ENCODE data around the gene RPL10.

The RPL10 gene

DNA sequence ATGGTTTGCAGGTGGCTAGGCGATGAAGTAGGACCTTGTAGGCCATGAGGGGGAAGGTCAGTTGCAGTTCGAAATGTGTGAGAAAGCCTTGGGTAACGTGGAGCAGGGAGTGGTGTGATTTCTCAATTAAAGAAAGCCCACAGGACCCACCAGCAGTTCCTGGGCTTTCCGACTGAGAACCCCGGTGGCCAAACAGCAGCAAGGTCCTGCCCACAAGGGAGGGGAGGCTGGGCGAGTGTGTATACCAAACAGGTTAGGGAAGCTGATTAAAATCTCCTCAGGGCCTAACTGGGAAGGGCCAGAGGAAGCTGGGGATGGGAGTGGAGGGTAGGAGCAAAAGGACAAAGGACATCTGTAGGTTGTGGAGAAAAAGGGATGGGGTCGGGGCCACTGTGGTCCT lies 32.7 kb downstream of the RPL10 start:
- no peak for DNase-seq (ENCODE audit: low read depth)

- no peak for DNase-seq (ENCODE audit: low read depth)
Measured at GRCh38 chrX:154431341-154431740, 33.2 kb downstream of the RPL10 start.

- DNase-seq (ENCODE audit: low read depth), result no peak
Measured at GRCh38 chrX:154432210-154432609, 34.0 kb downstream of the RPL10 start.

DNA sequence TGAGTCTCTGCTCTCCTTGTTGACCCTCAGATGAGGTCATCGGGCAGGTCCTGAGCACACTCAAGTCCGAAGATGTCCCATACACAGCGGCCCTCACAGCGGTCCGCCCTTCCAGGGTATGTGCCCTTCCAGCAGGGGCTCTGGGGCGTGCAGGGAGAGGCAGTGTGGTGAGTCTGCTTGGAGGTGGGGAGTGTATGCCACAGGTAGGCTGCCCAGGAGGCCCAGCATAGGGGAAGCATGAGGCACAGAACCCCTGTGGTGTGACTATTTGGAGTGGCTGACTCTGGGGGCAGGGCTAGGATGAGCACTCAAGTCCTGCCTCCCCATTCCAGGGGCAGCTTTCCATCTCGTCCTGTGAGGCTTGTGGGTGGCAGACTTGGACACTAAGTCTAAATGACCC lies 35.4 kb downstream of the RPL10 start:
- DNase-seq (ENCODE audit: low read depth), result no peak

DNA sequence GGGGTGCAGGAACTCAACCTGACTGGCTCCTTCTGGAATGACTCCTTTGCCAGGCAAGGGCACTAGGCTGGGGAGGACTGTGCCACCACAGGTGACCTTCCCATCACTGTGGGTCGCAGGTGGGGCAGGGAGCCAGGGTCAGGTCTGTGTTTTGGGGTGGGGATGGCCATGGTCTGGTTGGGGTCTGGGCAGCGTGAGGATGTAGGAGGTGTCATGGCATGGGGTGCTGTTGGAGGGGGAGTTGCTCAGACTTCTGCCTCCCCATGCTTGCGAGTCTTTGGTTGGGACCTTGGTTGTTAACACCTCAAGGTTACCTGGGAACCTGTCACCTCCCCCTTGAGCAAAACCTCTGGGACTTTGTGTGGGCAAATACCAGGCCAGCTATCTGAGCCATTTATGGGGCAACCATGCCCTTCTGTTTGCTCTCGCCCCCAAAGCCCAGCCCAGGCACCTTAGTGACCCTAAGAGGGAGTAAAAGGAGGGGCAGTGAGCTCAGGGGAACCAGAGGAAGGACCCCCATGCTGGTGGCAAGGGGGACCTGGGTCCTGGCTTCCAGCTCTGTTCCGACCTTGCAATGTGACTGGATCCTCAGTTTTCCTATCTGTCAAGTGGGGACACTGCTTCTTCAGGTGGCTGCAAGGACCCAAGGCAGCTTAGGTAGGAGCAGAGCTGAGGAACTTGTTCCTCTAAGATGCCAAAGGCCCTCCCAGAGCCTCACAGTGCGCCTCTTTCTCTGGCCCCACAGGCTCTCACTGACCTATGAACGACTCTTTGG lies 36.4 kb downstream of the RPL10 start:
- DNase-seq (ENCODE audit: low read depth), result no peak

GRCh38 chrX:154435171-154435733 lies 37.1 kb downstream of the RPL10 start:
- no peak for DNase-seq (ENCODE audit: low read depth)

- DNase-seq (ENCODE audit: low read depth), result peak; percentile 19
Measured at GRCh38 chrX:154436374-154436982, 38.3 kb downstream of the RPL10 start.

DNA sequence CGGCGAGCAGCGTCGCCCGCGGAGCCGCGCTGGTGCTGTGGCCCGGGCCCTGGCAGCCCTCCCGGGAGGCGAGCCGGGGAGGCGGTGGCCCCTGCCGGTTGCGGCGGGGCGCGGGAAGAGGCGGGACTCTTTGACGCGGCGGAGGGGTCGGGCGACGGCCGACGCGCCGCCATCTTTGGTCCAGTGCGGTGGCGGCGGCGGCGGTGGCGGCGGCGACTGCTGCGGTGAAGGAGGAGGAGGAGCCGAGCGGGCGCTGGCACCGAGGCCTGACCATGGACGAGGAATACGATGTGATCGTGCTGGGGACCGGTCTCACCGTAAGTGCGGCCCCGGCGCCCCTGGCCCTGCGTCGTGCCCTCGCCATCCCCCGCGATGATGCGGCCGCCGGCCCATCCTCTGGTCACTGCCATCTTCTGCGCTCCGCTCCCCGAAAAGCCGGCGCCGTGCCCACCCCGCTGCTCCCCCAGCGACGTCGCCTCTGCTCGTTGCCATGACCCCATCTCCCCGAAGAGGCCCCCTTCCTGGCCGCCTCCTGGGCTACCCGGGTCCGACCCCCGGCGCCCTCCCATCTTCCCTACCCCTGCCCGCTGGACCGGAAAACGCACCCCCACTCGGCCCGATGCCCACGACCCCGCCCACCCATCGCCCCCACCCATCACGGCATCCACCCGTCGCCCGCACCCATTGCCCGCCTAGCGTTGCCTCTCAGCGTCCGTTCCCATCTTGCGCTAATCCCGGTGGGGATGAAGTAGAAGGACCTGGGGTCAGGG lies 39.0 kb downstream of the RPL10 start, which contains the start of gene GDI1:
Gene GDI1 (plus strand): TSS at position 172 of the 770 bp plus-strand sequence. CDS start 101 bp downstream, at position 273.
- DNase-seq (ENCODE audit: low read depth), result peak; percentile 47

DNA sequence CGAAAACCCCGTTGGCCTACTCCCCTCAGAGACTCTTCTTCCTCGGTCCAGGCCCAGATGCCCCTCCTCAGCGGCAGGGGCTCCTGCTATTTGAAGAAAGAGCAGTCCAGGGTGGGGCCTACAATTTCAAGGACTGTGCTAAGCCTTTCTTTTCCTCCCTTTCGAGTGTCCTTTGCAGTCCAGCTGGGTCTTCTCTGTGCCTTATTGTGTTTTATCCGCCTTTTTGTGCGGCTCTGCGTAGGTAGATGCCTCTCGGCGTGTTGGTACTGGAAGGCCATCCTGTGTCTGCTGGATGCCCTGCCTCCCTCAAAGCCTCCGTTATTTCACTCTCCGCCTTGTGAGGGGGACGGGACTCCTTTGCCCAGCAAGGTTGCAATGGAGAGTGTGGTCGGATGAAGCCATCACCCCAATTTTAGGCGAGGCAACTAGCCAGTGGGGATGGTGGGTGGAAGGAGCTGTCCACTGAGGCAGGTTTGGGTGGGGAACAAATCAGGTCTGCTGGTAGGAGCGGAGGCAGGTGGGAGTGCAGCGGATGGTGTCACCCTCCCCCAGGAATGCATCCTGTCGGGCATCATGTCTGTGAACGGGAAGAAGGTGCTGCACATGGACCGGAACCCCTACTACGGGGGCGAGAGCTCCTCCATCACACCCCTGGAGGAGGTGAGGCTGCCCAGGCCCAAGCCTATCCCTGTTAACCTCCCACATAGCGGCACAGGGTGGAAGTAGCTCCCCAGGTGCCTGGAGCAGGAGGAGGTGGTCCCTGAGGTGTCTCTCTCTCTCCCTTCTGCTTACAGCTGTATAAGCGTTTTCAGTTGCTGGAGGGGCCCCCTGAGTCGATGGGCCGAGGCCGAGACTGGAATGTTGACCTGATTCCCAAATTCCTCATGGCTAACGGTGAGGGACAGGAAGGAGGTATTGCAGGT lies 40.1 kb downstream of the RPL10 start:
- no peak for DNase-seq (ENCODE audit: low read depth)

DNA sequence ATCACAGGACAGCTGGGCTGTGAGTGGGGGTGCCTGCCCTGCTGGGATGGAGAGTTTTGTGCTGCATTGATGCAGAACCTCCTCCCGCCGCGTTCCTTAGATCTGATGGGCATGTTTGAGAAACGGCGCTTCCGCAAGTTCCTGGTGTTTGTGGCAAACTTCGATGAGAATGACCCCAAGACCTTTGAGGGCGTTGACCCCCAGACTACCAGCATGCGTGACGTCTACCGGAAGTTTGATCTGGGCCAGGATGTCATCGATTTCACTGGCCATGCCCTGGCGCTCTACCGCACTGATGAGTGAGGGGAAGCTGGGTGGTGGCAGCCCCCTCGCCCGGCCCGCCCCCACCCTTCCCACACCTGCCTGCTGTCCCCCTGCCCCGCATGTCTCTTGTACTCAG lies 41.7 kb downstream of the RPL10 start:
- no peak for DNase-seq (ENCODE audit: low read depth)

- no peak for DNase-seq (ENCODE audit: low read depth)
Measured at GRCh38 chrX:154440623-154441357, 42.6 kb downstream of the RPL10 start.

- no peak for DNase-seq (ENCODE audit: low read depth)
Measured at GRCh38 chrX:154441564-154441963, 43.4 kb downstream of the RPL10 start.

DNA sequence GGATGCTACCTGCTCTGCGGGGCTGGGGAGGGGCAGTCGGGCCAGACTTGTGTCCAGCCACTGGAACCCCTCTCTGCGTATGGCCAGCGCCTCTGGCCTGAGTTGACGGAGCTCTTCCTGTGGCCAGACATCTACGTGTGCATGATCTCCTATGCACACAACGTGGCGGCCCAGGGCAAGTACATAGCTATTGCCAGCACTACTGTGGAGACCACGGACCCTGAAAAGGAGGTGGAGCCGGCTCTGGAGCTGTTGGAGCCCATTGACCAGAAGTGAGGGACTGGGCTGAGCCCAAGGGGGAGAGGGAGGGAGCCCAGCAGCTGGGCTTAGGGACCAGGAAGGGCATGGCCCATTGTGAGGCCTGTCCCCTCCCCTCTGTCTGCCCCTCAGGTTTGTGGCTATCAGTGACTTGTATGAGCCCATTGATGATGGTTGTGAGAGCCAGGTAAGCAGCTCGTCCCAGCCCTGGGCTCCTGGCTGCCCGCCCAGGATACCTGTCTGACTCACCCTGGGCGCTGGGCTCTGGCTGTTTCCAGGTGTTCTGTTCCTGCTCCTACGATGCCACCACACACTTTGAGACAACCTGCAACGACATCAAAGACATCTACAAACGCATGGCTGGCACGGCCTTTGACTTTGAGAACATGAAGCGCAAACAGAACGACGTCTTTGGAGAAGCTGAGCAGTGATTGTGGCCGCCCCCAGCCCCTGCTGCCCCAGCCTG lies 44.0 kb downstream of the RPL10 start:
- no peak for DNase-seq (ENCODE audit: low read depth)

DNA sequence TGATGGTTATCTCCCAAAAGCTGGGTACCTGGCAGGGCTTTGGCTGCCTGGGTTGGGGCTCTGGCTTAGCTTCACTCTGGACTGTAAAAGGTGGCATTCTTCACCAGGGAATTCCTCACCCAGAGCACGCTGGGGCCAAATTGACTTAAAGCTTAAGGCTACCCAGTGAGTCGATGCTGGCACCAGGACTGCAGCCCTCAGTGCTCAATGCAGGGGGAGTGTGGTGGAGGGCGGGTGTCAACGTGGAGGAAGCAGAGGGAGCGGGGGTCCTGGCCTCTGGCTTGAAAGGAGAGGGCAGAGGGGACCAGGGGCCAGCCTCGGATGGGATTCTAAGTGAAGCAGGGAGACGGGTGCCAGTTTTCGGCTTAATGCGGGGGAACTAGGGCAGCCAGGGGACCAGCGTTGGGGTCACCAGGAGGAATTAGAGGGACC lies 45.3 kb downstream of the RPL10 start:
- DNase-seq (ENCODE audit: low read depth), result no peak

DNA sequence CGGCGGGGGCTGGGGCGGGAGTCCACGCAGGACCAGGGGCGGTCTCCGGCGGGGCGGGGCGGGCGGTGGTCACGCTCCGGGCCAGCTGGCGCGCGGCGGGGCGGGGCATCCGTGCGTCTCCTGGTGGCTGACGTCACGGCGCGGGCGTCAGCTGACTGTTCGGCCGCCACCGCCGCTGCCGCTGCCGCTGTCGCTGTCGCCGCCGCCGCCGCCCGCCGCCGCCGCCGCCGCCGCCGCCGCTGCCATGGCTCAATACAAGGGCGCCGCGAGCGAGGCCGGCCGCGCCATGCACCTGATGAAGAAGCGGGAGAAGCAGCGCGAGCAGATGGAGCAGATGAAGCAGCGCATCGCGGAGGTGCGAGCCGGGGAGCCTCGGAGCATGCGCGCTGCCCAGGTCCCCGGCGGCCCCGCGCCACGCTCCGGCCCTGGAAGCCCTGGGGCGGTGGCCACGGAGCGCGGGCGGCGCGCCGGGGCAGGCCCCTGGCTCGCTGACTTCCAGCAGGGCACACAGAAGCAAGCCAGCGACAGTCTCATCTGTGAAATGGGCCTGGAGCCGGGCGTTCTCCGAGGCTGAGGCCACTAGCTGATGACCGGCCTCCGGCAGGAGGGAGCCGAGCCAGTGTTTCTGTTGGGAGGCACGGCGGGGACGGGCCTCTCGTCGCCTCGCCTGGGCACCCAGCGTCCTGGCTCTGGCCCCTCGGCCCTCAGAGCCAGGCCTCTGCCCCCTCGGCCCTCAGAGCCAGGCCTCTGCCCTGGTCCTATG lies 46.0 kb downstream of the RPL10 start, which contains the start of gene FAM50A:
Gene FAM50A (plus strand): TSS at position 150 of the 763 bp plus-strand sequence. CDS start 95 bp downstream, at position 245.
- DNase-seq (ENCODE audit: low read depth), result peak; percentile 53

- DNase-seq (ENCODE audit: low read depth), result no peak
Measured at GRCh38 chrX:154444755-154445246, 46.6 kb downstream of the RPL10 start.

DNA sequence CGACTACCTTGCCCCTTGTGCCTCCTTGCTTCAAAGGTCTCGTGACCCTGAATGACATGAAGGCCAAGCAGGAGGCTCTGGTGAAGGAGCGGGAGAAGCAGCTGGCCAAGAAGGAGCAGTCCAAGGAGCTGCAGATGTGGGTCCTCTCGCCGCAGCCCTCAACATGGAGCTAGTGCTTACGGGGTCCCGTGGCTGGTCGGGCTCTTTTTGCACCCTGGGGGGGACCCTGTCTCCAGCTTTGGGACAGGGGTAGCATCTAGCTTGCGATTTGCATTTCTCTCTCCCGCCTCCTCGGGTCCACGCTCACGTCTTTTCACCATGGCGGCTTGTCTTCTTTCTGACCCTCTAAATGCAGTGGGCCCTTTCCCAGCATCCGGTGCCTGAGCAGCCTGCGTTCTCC lies 47.6 kb downstream of the RPL10 start:
- no peak for DNase-seq (ENCODE audit: low read depth)

- DNase-seq (ENCODE audit: low read depth), result no peak
Measured at GRCh38 chrX:154446430-154446829, 48.3 kb downstream of the RPL10 start.

DNA sequence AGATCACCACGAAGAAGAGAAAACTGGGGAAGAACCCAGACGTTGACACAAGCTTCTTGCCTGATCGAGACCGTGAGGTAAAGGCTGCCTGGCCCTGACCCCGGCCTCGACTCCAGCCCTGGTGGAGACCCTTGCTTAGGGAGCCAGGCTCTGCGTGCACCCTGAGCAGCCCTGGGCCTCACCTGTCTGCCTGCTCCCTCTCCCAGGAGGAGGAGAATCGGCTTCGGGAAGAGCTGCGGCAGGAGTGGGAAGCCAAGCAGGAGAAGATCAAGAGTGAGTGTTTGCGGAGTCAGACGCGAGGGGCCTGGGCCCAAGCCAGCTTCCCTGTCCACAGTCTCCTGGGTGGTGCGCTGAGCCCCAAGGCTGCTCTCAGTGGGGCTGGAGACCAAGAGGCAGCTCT lies 50.3 kb downstream of the RPL10 start:
- no peak for DNase-seq (ENCODE audit: low read depth)
